ENCODE measurements around the gene PGC. TPM values are rescaled to one million over a fixed set of nuclear protein-coding genes. Genes with fewer than 3 reads are reported as not detected.
"Not testable (repeated sequence)": the region's sequence is repeated elsewhere in the genome, so short reads cannot be mapped to it uniquely, and the experiment has no call there.

The PGC gene
- total RNA-seq, 2 donors from 2014 or later: not detected

DNA sequence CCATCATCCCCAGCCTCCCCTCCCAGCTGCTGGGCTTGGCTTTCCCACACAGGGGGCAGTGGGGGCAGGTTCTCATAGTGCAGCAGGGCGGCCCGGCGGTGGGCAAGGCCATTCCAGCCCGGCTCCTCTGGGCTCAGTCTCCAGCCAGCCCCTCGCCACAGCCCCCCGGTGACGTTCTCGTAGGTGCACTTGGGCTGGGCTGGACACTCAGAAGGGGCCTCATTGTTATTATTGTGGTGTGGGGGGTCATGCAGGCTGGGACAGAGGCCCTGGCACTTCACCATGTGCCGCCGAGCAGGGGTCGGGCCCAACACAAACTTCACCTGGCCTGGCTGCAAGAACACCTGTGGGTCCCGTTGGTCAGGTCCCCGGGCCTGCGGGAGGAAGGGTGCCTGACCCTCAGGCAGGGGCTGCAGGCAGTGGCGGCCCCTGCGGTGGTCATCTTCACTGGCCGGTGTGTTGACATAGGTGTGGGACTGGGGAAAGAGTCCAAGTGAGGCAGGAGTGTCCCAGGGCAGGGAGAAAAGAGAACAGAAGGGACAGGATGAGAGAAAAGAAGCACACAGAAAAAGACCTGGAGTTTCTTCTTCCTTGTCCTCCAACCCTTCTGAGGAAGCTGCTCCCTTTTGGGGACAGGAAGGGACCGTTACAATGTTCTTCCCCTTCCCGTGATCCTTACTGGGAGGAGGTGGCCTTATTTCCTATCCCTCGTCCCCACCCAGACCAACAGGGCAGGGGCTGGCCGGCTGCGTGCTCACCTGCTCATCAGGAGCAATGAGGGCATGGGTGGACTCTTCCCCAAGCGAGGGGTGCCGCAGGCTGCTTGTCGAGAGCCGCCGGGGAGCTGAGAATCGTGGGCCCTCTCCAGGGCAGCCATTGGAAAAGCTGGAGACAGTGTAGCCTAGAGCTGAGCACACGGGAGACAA, 24.1 kb upstream of the PGC start:
- Histone ChIP-seq H3K9me3 (no peaks in the 10 kb centered on the region), H3K27ac (no peak overlapping the region), H3K27me3 (no peaks in the 10 kb centered on the region), H3K4me1 (peaks cover 0 to 15% of the 10 kb centered on the region in 2 donors), H3K4me3 (no peak overlapping the region), H3K36me3 (peaks cover 52% of the 10 kb centered on the region)
- no peak for DNase-seq (ENCODE audit: low spot score)
- TF ChIP-seq, protein P1, sequence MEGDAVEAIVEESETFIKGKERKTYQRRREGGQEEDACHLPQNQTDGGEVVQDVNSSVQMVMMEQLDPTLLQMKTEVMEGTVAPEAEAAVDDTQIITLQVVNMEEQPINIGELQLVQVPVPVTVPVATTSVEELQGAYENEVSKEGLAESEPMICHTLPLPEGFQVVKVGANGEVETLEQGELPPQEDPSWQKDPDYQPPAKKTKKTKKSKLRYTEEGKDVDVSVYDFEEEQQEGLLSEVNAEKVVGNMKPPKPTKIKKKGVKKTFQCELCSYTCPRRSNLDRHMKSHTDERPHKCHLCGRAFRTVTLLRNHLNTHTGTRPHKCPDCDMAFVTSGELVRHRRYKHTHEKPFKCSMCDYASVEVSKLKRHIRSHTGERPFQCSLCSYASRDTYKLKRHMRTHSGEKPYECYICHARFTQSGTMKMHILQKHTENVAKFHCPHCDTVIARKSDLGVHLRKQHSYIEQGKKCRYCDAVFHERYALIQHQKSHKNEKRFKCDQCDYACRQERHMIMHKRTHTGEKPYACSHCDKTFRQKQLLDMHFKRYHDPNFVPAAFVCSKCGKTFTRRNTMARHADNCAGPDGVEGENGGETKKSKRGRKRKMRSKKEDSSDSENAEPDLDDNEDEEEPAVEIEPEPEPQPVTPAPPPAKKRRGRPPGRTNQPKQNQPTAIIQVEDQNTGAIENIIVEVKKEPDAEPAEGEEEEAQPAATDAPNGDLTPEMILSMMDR (IDR thresholded peaks at IDR 0.05): no peak

DNA sequence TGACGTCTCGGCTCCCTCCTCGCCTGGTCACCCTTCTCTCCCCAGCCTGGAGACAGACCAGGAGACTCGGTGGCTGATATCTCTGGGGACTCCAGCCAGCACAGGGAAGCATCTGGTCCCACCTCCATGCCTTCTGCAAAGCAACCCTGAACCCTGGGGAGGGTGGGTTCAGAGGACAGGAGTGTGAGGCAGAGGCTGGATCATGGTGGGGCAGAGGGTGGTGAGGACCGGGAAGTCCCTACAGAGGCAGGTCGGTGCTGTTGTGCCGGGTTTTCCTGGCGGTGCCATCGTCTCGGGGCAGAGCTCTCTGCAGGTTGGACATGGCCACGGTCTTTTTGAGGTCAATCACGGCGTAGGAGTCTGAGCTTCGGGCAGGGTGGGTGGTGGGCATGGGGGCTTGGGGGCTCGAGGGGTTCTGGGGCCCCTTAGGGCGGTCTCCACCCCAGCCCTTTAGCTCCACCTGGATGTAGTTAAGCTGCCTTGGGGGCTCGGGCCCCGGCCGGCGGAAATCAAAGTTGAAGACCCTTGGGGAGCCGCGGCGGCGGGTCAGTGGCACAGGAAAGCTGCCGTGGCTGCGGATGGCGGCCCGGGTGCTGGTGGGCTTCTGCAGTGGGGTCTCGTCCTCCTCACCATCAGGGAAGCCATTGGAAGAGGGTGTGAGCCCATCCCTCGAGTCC, 23.3 kb upstream of the PGC start:
- H3K36me3 ChIP-seq: peaks cover 47% of the 10 kb centered on the region
- no peak overlapping the region for H3K4me3 ChIP-seq
- peaks cover 0 to 17% of the 10 kb centered on the region in 2 donors for H3K4me1 ChIP-seq
- TF ChIP-seq, protein P1 (IDR thresholded peaks at IDR 0.05): no peak
- DNase-seq (ENCODE audit: low spot score): no peak
- no peak overlapping the region for H3K27ac ChIP-seq
- no peaks in the 10 kb centered on the region for H3K9me3 ChIP-seq
- H3K27me3 ChIP-seq: no peaks in the 10 kb centered on the region

DNA sequence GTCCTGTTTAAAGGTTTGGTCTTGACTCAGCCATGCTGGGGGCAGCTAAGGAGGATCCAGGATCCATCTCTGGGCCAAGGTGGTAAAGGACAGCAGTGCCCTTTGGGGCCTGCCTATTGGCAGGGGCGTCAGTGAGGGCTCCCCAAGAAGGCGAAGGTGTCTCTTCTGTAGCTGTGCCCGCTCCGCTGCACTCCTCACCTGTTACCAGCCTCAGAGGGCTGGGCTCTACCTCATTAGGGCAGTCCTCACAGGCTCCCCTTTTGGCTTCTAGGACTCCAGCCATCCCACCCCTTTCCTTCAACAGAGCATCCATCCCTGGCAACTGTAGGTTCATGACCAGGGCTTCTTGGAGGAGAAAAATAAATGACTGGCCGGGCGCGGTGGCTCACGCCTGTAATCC, 22.2 kb upstream of the PGC start:
- no peak overlapping the region for H3K4me3 ChIP-seq
- no peak overlapping the region for H3K27ac ChIP-seq
- no peaks in the 10 kb centered on the region for H3K27me3 ChIP-seq
- peaks cover 0 to 17% of the 10 kb centered on the region in 2 donors for H3K4me1 ChIP-seq
- DNase-seq (ENCODE audit: low spot score): no peak
- H3K36me3 ChIP-seq: peaks cover 35% of the 10 kb centered on the region
- no peaks in the 10 kb centered on the region for H3K9me3 ChIP-seq
- TF ChIP-seq, protein P1 (IDR thresholded peaks at IDR 0.05): no peak

DNA sequence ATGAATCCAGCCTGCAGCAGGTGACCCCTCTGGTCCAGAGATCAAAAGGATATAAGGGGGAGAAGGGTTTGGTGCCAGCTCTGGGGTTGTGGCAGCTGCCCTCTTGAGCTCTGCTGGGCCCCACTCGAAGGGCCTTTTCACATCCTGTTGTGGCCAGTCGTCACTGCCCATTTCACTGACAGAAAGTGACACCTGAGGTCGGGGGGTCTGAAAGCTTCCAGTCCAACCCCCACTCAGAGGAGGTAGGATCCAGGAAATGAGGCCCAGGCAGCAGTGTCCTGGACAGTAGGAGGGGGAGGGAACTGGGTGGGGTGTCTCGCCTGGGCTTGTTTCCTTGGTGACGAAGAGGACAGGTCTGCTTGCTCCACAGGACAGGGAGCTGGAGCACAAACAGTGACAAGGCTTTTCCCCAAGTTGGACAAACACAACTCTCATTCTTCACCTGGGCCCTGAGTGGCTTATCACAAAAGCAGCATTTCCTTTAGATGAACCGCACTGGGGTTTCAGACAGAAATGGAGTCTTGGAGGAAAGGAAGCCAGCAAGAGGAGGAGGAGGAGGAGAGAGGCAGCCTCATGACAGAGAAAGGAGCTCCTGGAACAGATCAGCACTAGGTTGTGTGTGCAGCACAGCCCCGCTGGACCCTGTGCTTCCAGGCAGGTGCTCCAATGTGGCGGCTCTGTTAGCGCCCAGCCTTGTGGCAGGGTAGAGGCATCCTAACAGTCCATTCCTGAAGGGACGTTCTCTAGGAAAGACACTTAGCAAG, 21.5 kb upstream of the PGC start:
- Histone ChIP-seq H3K9me3 (no peaks in the 10 kb centered on the region), H3K4me1 (peaks cover 0 to 17% of the 10 kb centered on the region in 2 donors), H3K27me3 (no peaks in the 10 kb centered on the region), H3K4me3 (no peak overlapping the region), H3K36me3 (peaks cover 29% of the 10 kb centered on the region), H3K27ac (no peak overlapping the region)
- DNase-seq (ENCODE audit: low spot score): no peak
- TF ChIP-seq, protein P1 (IDR thresholded peaks at IDR 0.05): no peak

DNA sequence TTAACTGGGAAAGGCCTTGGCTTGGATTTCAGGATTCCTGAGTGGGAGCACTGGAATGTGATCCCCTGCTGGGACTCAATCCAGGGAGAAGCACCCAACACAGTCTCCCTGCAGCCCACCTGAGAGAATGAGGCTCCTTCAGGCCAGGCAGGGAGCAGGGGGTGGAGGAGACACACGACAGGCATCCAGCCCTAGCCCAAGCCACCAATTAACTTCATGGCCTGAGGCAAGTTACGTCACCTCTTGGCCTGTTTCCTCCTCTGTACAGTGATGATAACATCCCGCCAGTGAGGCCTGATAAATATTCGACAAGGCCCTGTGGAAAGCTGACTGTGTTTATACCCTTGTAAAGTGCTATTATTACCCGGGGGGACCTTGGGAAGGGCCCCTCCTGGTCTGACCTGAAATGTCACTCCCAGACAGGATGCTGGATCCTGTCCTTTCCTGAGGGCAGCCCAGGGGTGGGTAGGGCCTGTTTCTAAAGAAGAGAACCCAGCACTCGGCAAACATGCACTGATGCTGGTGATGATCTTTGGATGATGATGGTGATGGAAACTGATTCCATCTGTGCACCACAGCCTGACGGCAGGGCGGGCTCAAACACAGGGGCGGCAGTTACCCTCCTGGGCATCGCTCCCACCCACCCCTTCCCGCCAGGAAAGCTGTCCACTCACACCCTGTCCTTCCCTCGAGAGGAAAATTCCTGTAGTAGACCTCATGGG, 20.1 kb upstream of the PGC start:
- Histone ChIP-seq H3K27ac (peak overlapping the region; percentile 41 to 55), H3K9me3 (no peaks in the 10 kb centered on the region), H3K4me3 (no peak overlapping the region), H3K36me3 (peaks cover 23% of the 10 kb centered on the region), H3K4me1 (peaks cover 0 to 17% of the 10 kb centered on the region in 2 donors), H3K27me3 (no peaks in the 10 kb centered on the region)
- TF ChIP-seq, protein P1 (IDR thresholded peaks at IDR 0.05): no peak
- DNase-seq (ENCODE audit: low spot score): peak; percentile 74

DNA sequence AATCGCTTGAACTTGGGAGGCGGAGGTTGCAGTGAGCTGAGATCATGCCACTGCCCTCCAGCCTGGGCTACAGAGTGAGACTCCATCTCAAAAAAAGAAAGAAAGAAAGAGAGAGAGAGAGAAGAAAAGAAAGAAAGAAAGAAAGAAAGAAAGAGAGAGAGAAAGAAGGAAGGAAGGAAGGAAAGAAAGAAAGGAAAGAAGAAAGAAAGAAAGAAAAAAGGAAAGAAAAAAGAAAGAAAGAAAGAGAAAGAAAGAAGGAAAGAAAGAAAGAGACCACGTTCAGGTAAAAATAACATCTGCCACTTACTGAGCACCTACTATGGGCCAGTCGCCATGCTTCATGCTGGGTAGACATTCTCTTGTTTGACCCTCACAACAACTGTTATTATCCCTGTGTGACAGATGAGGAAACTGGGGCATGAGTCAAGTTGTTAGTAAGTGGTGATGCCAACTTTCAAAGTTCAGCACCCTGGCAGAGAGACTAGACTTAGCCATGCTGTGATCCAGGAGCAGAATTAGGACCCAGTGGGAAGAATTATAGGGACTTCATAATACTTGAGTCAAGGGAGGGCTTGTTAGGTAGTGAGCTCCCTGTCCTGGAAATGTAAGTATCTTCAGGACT, 19.0 kb upstream of the PGC start:
- Histone ChIP-seq H3K27ac (peak overlapping the region in 1 of 2 donors; percentile 55), H3K4me1 (peaks cover 0 to 17% of the 10 kb centered on the region in 2 donors), H3K36me3 (peaks cover 12% of the 10 kb centered on the region)
- H3K27me3 ChIP-seq; DNase-seq (ENCODE audit: low spot score); H3K4me3 ChIP-seq; H3K9me3 ChIP-seq: not testable (repeated sequence)
